Measurements from ENCODE around the gene TMEM53. TPM values are rescaled to one million over a fixed set of nuclear protein-coding genes. Genes with fewer than 3 reads are reported as not detected.
A peak's percentile ranks its signal among the peaks of the same experiment; 100 is the strongest.

The TMEM53 gene
- total RNA-seq, 1 experiment from 2014 or later, result 6.2 TPM

- no peak overlapping the region for H3K18ac ChIP-seq (ENCODE audit: insufficient read length, low read depth, low read length)
- H3K27me3 Mint-ChIP-seq (ENCODE audit: low read depth), result peaks cover 36% of the 10 kb centered on the region
- H3K4me3 Mint-ChIP-seq, result no peak overlapping the region
- H3K9ac ChIP-seq (ENCODE audit: extremely low read depth, insufficient read length, low read length), result no peak overlapping the region
- no peaks in the 10 kb centered on the region for H3K79me1 ChIP-seq (ENCODE audit: insufficient read depth, low read depth, low read length, poor library complexity, severe bottlenecking)
- 0 out of 7 replicates have a peak overlapping the region, but pooled peaks of 1 of the 3 experiments have one; percentile 4 for H3K27ac Mint-ChIP-seq
- H3K9me3 ChIP-seq (ENCODE audit: control insufficient read depth, low read depth, low read length), result no peaks in the 10 kb centered on the region
- no peaks in the 10 kb centered on the region for H4K20me1 ChIP-seq (ENCODE audit: control insufficient read depth, insufficient read depth, insufficient read length)
- H3K36me3 Mint-ChIP-seq (ENCODE audit: insufficient read depth in 1 of 3, low read depth in 3 of 3), result peaks cover 0 to 10% (median 0%) of the 10 kb centered on the region in 3 experiments; a peak in 3 of 7 replicates
- H4K91ac ChIP-seq (ENCODE audit: insufficient read length, low read depth, low read length), result no peak overlapping the region
- H3K56ac ChIP-seq (ENCODE audit: insufficient read length, low read depth, low read length), result no peak overlapping the region
- no peak overlapping the region for H2AK5ac ChIP-seq (ENCODE audit: insufficient read length, low read length)
- no peak overlapping the region for H3K14ac ChIP-seq (ENCODE audit: insufficient read depth, low read length)
- H3K27me3 ChIP-seq (ENCODE audit: insufficient read depth, low read length), result no peaks in the 10 kb centered on the region; the same call in 1 of the 2 replicates
- H2AFZ ChIP-seq (ENCODE audit: low read length), result no peak overlapping the region
- no peak overlapping the region for H2BK15ac ChIP-seq (ENCODE audit: low read depth, low read length)
- H3K9me3 Mint-ChIP-seq, result peaks cover 0 to 3% of the 10 kb centered on the region in 2 experiments; a peak in 1 of 5 replicates
- H4K8ac ChIP-seq (replicated peaks; ENCODE audit: insufficient read length, low read depth, low read length), result no peak overlapping the region
- no peak overlapping the region for H4K5ac ChIP-seq (ENCODE audit: insufficient read length, low read depth, low read length)
- H3K4ac ChIP-seq (ENCODE audit: low read depth, low read length), result no peak overlapping the region
- no peak overlapping the region for H3K23ac ChIP-seq (ENCODE audit: insufficient read length, low read depth, low read length)
- no peak overlapping the region for H2BK12ac ChIP-seq (ENCODE audit: insufficient read length, low read depth, low read length)
- peaks cover 2% of the 10 kb centered on the region for H3K23me2 ChIP-seq (ENCODE audit: insufficient read length, low read depth, low read length, poor library complexity, severe bottlenecking)
- TF ChIP-seq CTCF (conservative IDR thresholded peaks at IDR 0.05), result no peak
- H2BK20ac ChIP-seq (ENCODE audit: low read depth, low read length, poor library complexity, severe bottlenecking), result no peak overlapping the region
- no peak for DNase-seq
- peaks cover 2% of the 10 kb centered on the region; the same call in 1 of the 2 replicates for H3K4me1 ChIP-seq (ENCODE audit: insufficient read depth, low read length)
- no peaks in the 10 kb centered on the region for H3K79me2 ChIP-seq (ENCODE audit: insufficient read depth, low read length)
- peaks cover 18 to 27% of the 10 kb centered on the region in 2 experiments for H3K4me1 Mint-ChIP-seq
- no peak overlapping the region for H3K4me2 ChIP-seq (ENCODE audit: insufficient read depth, insufficient read length, low read length)
- no peak overlapping the region for H2BK120ac ChIP-seq (ENCODE audit: low read depth, low read length, poor library complexity, severe bottlenecking)
- H3K27ac ChIP-seq (ENCODE audit: insufficient read length, low read depth, low read length), result no peak overlapping the region
- H3T11ph ChIP-seq (ENCODE audit: low read length), result no peak overlapping the region
- no peak overlapping the region for H2BK5ac ChIP-seq (ENCODE audit: insufficient read length, low read length)
- no CpG with 5 or more reads among the region's 4 CpGs for WGBS (ENCODE audit: extremely low coverage, insufficient read length, low lambda C conversion rate)
These were observed 62.4 kb downstream of the TMEM53 start for GRCh38 chr1:44611866-44612265.
